H1 (cell line): ENCODE results near the gene UPB1. TPM values are rescaled to one million over a fixed set of nuclear protein-coding genes. Genes with fewer than 3 reads are reported as not detected.

Experiments
- CTBP2 ChIP-seq: IDR thresholded peaks from 2 replicates; pipeline ENCODE4 v1.7.0; 2011; ENCODE audit warnings: borderline replicate concordance, mild to moderate bottlenecking, moderate library complexity, mixed read lengths, low read length; ENCODE audit not compliant: insufficient read depth, insufficient read length
- GABPA ChIP-seq: IDR thresholded peaks from 2 replicates; pipeline ENCODE4 v1.6.1; 2011; ENCODE audit warnings: mild to moderate bottlenecking, low read length, moderate library complexity, borderline replicate concordance; ENCODE audit not compliant: insufficient read depth
- KDM1A ChIP-seq: fragments of 200-600, 300-600 bp; sonication (generic); IDR thresholded peaks from 2 replicates; pipeline ENCODE4 v1.7.1; 2016; ENCODE audit warnings: mild to moderate bottlenecking, low read length, borderline replicate concordance
- KDM5A ChIP-seq: fragments of 200-600 bp; IDR thresholded peaks from 2 replicates; pipeline ENCODE4 v1.7.1; 2012; ENCODE audit warnings: mild to moderate bottlenecking, low read length, inconsistent platforms, mixed read lengths
- SUZ12 ChIP-seq: fragments of 200-600 bp; sonication (generic); IDR thresholded peaks from 2 replicates; pipeline ENCODE4 v1.6.1; 2012; ENCODE audit warnings: mild to moderate bottlenecking, inconsistent platforms, low read length, moderate library complexity, mixed read lengths
- polyA plus RNA-seq, 7 experiments: library from polyadenylated mRNA; depleted of rRNA in 3 of 7; stranded (reverse) in 5 of 7; unstranded in 2 of 7; fragments of >200 nt in 5 of 7; fragments of 200-250 nt in 2 of 7; gene quantifications; 1 replicate in 5 of 7; 2 replicates in 1 of 7; 4 replicates in 1 of 7; pipeline versions ENCODE4 v1.2.1 to v1.2.3, GENCODE V29; 2011 to 2013; ENCODE audit warnings: missing spikeins in 2 of 7, mixed read lengths in 2 of 7
- total RNA-seq: library from RNA; stranded (reverse); fragmentation: NEBNext Ultra II Directional; extraction: Animal tissue kit (Norgen Biotek cat#: 25700); gene quantifications from 2 replicates; pipeline ENCODE4 v1.2.1, GENCODE V29; 2021
- TF ChIP-seq, protein P1 (sequence below): fragments of 300-600 bp; sonication (generic); IDR thresholded peaks from 2 replicates; pipeline ENCODE4 v1.7.1; 2012; ENCODE audit warnings: low read length, moderate library complexity, mild to moderate bottlenecking, inconsistent platforms; ENCODE audit not compliant: insufficient replicate concordance

The UPB1 gene
- total and polyA plus RNA-seq, 2 of the 8 experiments (the other 6 are each of a cell fraction or from before 2014, with no cell fraction given), result 0.09 TPM; not detected in 1

- TF ChIP-seq, protein P1, sequence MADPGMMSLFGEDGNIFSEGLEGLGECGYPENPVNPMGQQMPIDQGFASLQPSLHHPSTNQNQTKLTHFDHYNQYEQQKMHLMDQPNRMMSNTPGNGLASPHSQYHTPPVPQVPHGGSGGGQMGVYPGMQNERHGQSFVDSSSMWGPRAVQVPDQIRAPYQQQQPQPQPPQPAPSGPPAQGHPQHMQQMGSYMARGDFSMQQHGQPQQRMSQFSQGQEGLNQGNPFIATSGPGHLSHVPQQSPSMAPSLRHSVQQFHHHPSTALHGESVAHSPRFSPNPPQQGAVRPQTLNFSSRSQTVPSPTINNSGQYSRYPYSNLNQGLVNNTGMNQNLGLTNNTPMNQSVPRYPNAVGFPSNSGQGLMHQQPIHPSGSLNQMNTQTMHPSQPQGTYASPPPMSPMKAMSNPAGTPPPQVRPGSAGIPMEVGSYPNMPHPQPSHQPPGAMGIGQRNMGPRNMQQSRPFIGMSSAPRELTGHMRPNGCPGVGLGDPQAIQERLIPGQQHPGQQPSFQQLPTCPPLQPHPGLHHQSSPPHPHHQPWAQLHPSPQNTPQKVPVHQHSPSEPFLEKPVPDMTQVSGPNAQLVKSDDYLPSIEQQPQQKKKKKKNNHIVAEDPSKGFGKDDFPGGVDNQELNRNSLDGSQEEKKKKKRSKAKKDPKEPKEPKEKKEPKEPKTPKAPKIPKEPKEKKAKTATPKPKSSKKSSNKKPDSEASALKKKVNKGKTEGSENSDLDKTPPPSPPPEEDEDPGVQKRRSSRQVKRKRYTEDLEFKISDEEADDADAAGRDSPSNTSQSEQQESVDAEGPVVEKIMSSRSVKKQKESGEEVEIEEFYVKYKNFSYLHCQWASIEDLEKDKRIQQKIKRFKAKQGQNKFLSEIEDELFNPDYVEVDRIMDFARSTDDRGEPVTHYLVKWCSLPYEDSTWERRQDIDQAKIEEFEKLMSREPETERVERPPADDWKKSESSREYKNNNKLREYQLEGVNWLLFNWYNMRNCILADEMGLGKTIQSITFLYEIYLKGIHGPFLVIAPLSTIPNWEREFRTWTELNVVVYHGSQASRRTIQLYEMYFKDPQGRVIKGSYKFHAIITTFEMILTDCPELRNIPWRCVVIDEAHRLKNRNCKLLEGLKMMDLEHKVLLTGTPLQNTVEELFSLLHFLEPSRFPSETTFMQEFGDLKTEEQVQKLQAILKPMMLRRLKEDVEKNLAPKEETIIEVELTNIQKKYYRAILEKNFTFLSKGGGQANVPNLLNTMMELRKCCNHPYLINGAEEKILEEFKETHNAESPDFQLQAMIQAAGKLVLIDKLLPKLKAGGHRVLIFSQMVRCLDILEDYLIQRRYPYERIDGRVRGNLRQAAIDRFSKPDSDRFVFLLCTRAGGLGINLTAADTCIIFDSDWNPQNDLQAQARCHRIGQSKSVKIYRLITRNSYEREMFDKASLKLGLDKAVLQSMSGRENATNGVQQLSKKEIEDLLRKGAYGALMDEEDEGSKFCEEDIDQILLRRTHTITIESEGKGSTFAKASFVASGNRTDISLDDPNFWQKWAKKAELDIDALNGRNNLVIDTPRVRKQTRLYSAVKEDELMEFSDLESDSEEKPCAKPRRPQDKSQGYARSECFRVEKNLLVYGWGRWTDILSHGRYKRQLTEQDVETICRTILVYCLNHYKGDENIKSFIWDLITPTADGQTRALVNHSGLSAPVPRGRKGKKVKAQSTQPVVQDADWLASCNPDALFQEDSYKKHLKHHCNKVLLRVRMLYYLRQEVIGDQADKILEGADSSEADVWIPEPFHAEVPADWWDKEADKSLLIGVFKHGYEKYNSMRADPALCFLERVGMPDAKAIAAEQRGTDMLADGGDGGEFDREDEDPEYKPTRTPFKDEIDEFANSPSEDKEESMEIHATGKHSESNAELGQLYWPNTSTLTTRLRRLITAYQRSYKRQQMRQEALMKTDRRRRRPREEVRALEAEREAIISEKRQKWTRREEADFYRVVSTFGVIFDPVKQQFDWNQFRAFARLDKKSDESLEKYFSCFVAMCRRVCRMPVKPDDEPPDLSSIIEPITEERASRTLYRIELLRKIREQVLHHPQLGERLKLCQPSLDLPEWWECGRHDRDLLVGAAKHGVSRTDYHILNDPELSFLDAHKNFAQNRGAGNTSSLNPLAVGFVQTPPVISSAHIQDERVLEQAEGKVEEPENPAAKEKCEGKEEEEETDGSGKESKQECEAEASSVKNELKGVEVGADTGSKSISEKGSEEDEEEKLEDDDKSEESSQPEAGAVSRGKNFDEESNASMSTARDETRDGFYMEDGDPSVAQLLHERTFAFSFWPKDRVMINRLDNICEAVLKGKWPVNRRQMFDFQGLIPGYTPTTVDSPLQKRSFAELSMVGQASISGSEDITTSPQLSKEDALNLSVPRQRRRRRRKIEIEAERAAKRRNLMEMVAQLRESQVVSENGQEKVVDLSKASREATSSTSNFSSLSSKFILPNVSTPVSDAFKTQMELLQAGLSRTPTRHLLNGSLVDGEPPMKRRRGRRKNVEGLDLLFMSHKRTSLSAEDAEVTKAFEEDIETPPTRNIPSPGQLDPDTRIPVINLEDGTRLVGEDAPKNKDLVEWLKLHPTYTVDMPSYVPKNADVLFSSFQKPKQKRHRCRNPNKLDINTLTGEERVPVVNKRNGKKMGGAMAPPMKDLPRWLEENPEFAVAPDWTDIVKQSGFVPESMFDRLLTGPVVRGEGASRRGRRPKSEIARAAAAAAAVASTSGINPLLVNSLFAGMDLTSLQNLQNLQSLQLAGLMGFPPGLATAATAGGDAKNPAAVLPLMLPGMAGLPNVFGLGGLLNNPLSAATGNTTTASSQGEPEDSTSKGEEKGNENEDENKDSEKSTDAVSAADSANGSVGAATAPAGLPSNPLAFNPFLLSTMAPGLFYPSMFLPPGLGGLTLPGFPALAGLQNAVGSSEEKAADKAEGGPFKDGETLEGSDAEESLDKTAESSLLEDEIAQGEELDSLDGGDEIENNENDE, result no peak
- no peak for TF ChIP-seq GABPA
- no peak for TF ChIP-seq SUZ12
- no peak for TF ChIP-seq KDM1A
- TF ChIP-seq CTBP2, result no peak
- TF ChIP-seq KDM5A, result no peak
Observed at GRCh38 chr22:24482575-24482974, 12.6 kb upstream of the UPB1 start (continued).
